MG63 (cell line): ENCODE data around the gene TUBGCP6. TPM values are rescaled to one million over a fixed set of nuclear protein-coding genes. Genes with fewer than 3 reads are reported as not detected.
A peak's percentile ranks its signal among the peaks of the same experiment; 100 is the strongest.

Experiments
- DNase-seq: peaks from one replicate; pipeline ENCODE4 v3.0.0-alpha.2; 2020
- H3K27me3 ChIP-seq: fragments of 250-450 bp; sonication (Bioruptor Pico); 2 replicates; pipeline ENCODE4 v1.5.1; 2020; ENCODE audit warnings: mild to moderate bottlenecking, moderate library complexity
- H3K36me3 ChIP-seq: fragments of 250-450 bp; sonication (Bioruptor Pico); 2 replicates; pipeline ENCODE4 v1.5.1; 2020; ENCODE audit warnings: mild to moderate bottlenecking, moderate library complexity
- H3K4me3 ChIP-seq: fragments of 250-450 bp; sonication (Bioruptor Pico); 2 replicates; pipeline ENCODE4 v1.5.1; 2020; ENCODE audit warnings: mild to moderate bottlenecking, moderate library complexity
- H3K9me3 ChIP-seq: fragments of 250-450 bp; sonication (Bioruptor Pico); 2 replicates; pipeline ENCODE4 v1.5.1; 2020; ENCODE audit warnings: mild to moderate bottlenecking, moderate library complexity
- total RNA-seq: library from RNA; depleted of rRNA; stranded (reverse); fragments of >200 nt; shearing (Covaris generic); gene quantifications from 2 replicates; pipeline ENCODE4 v1.2.3, GENCODE V29; 2014; ENCODE audit warnings: low replicate concordance

Gene TUBGCP6
- total RNA-seq, 1 experiment from 2014 or later: 11.8 TPM

GRCh38 chr22:50178871-50179869, 65.7 kb downstream of the TUBGCP6 start:
- no peaks in the 10 kb centered on the region for H3K36me3 ChIP-seq
- no peak for DNase-seq
- H3K9me3 ChIP-seq: no peaks in the 10 kb centered on the region
- H3K27me3 ChIP-seq: no peaks in the 10 kb centered on the region
- H3K4me3 ChIP-seq: no peak overlapping the region

DNA sequence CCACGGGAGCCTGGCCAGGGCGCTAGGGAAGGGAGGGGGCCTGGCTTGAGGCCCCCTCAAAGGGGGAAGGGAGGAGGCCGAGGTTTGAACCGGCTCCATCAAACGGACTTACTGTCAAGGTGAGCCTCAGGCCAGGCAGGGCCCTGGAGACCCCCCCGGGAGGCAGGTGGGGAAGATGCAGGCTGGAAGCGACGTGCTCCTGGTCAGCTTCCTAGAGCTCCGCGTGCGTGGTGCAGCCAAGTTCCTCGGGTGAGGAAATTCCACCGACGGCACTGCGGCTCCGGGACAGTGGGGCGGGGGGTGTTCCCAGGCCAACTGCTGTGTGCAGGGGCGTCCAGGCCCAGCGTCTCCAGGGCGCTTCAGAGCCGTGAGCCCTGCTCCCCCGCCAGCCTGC, 66.4 kb downstream of the TUBGCP6 start:
- no peak for DNase-seq
- Histone ChIP-seq H3K4me3 (no peak overlapping the region), H3K27me3 (no peaks in the 10 kb centered on the region), H3K9me3 (no peaks in the 10 kb centered on the region), H3K36me3 (no peaks in the 10 kb centered on the region)

- DNase-seq: no peak
- H3K36me3 ChIP-seq: no peaks in the 10 kb centered on the region
- H3K4me3 ChIP-seq: no peak overlapping the region
- no peaks in the 10 kb centered on the region for H3K9me3 ChIP-seq
- no peaks in the 10 kb centered on the region for H3K27me3 ChIP-seq
Observed at GRCh38 chr22:50177537-50178470, 67.0 kb downstream of the TUBGCP6 start.

DNA sequence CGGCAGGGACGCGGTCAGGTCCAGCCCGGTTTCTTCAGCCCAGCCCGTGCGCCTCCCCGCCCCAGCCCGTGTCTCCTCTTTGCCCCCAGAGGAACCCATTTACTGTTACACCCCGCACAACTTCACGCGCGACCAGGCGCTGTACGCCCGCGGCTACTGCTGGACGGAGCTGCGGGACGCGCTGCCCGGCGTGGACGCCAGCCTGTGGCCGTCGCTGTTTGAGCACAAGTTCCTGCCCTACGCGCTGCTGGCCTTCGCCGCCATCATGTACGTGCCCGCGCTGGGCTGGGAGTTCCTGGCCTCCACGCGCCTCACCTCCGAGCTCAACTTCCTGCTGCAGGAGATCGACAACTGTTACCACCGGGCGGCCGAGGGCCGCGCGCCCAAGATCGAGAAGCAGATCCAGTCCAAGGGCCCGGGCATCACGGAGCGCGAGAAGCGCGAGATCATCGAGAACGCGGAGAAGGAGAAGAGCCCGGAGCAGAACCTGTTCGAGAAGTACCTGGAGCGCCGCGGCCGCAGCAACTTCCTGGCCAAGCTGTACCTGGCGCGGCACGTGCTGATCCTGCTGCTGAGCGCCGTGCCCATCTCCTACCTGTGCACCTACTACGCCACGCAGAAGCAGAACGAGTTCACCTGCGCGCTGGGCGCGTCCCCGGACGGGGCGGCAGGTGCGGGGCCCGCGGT, 67.8 kb downstream of the TUBGCP6 start:
- DNase-seq: no peak
- no peaks in the 10 kb centered on the region for H3K27me3 ChIP-seq
- H3K4me3 ChIP-seq: no peak overlapping the region
- no peaks in the 10 kb centered on the region for H3K36me3 ChIP-seq
- H3K9me3 ChIP-seq: no peaks in the 10 kb centered on the region

DNA sequence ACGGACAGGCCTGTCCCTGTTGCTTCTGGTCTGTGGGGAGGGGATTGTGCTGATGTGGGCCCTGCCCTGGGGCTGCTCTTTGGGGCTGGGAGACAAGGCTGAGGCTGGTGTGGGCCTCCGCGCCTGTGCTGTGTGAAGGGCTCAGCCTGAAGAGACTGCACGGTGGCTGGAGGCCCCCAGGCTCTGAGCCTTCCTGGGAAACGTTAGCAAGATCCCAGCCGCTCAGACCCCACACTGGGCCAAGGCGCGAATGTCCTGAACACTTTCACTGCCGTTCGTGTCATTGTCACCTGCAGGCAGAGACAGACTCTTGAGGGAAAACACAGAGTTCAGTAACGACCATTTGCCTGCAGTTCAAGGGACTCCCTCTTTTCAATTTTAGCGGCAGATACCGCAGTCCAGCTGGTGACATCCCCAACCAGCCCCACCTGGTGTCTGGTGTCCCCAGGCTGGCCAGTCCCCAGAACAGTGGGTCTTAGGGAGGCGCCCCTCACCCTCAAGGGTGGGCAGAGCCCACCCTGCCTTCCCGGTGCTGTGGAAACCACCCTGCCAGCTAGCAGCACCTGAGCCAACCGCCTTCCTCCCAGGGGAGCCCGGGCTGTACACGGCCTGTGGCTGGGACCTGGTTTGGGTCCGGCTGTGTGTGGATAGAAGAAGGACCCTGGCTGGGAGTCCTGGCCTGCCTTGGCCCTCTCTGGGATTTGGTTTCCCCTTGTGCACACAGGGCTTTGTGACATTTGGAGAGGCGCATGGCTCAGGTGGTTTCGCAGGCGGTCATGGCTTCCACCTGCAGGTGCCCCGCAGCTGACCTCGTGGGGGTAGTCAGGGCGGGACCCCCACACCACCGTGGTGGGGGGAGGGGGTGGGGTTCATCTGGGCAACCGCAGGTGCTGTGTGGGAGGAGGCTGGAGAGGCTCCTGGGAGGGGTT, 68.6 kb downstream of the TUBGCP6 start:
- H3K27me3 ChIP-seq: no peaks in the 10 kb centered on the region
- no peak overlapping the region for H3K4me3 ChIP-seq
- no peaks in the 10 kb centered on the region for H3K36me3 ChIP-seq
- DNase-seq: no peak
- H3K9me3 ChIP-seq: no peaks in the 10 kb centered on the region

- Histone ChIP-seq H3K36me3 (no peaks in the 10 kb centered on the region), H3K4me3 (no peak overlapping the region), H3K9me3 (no peaks in the 10 kb centered on the region), H3K27me3 (no peaks in the 10 kb centered on the region)
- no peak for DNase-seq
Observed at GRCh38 chr22:50175191-50175461, 69.7 kb downstream of the TUBGCP6 start.

GRCh38 chr22:50174382-50175190, 70.2 kb downstream of the TUBGCP6 start:
- no peaks in the 10 kb centered on the region for H3K27me3 ChIP-seq
- no peaks in the 10 kb centered on the region for H3K36me3 ChIP-seq
- H3K4me3 ChIP-seq: no peak overlapping the region
- no peak for DNase-seq
- H3K9me3 ChIP-seq: no peaks in the 10 kb centered on the region

- Histone ChIP-seq H3K4me3 (no peak overlapping the region), H3K9me3 (no peaks in the 10 kb centered on the region), H3K27me3 (peaks cover under 1% of the 10 kb centered on the region; the same call in 1 of the 2 replicates), H3K36me3 (no peaks in the 10 kb centered on the region)
- DNase-seq: no peak
Observed at GRCh38 chr22:50173983-50174355, 70.9 kb downstream of the TUBGCP6 start.

DNA sequence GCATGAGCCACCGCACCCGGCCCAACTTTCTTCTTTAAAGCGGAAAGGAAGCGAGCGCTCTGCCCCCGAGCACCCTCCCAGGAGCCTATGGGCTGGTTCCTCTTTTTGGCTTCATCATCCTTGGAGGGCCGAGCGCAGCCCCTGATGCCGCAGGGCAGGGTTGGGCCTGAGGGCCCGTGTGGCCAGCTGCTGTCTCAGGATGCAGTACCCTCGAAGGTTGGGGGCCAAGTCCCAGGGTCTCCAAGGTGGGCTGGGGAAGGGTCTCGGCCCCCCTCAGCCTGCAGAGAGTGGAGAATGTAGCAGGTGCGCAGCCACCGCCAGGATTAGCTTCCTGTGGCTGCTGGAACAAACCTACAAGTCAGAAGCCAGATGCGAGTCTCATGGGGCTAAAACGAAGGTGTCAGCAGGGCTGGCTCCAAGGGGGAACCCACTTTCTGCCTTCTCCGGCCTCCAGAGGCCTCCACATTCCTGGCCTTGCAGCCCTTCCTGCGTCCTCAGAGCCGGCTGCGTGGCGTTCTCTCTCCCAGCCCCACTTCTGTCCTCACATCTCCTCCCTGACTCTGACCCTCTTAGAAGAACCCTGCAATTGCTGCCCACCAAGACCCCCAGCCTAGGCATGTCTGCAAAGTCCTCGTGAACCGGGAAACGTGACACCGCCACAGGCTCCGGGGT, 71.4 kb downstream of the TUBGCP6 start:
- no peaks in the 10 kb centered on the region for H3K9me3 ChIP-seq
- H3K27me3 ChIP-seq: peaks cover 2% of the 10 kb centered on the region; the same call in 1 of the 2 replicates
- H3K36me3 ChIP-seq: no peaks in the 10 kb centered on the region
- no peak for DNase-seq
- no peak overlapping the region for H3K4me3 ChIP-seq

DNA sequence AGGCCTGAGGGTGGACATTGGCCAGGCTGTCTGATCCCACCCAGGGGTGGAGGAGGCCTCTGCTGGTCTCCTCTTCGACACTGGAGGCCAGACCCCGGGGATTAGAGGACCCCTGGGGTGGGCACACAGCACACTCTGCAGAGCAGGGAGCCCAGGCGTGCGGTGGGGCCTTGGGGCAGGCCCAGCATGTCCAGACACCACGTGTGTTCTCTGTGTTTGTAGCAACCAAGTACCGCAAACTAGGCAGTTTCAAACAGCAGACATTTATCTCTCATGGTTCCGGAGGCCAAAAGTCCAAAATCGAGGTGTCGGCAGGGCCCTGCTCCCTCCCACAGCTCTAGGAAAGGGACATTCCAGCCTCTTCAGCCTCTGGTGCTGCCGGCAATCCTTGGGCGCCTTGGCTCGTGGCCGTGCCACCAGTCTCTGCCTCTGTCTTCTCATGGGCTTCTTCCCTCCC, 72.8 kb downstream of the TUBGCP6 start:
- DNase-seq: no peak
- H3K27me3 ChIP-seq: peaks cover 2% of the 10 kb centered on the region; the same call in 1 of the 2 replicates
- H3K36me3 ChIP-seq: no peaks in the 10 kb centered on the region
- H3K4me3 ChIP-seq: no peak overlapping the region
- no peaks in the 10 kb centered on the region for H3K9me3 ChIP-seq

GRCh38 chr22:50171319-50171964, 73.4 kb downstream of the TUBGCP6 start:
- Histone ChIP-seq H3K36me3 (no peaks in the 10 kb centered on the region), H3K9me3 (no peaks in the 10 kb centered on the region), H3K27me3 (peaks cover 2% of the 10 kb centered on the region; the same call in 1 of the 2 replicates), H3K4me3 (no peak overlapping the region)
- no peak for DNase-seq

GRCh38 chr22:50170453-50171318, 74.1 kb downstream of the TUBGCP6 start, which contains the start of gene PANX2:
PANX2 (plus strand) TSS chr22:50170731; CDS start chr22:50170731, 0 bp downstream.
- Histone ChIP-seq H3K4me3 (peak within 1 kb of the TSS; percentile 29; the same call in 1 of the 2 replicates), H3K36me3 (no peaks in the 10 kb centered on the region), H3K9me3 (no peaks in the 10 kb centered on the region), H3K27me3 (peaks cover 2% of the 10 kb centered on the region; the same call in 1 of the 2 replicates)
- DNase-seq: no peak

GRCh38 chr22:50169774-50170341, 75.0 kb downstream of the TUBGCP6 start:
- Histone ChIP-seq H3K36me3 (no peaks in the 10 kb centered on the region), H3K4me3 (peak overlapping the region; percentile 29; the same call in 1 of the 2 replicates), H3K9me3 (no peaks in the 10 kb centered on the region), H3K27me3 (peaks cover 2% of the 10 kb centered on the region; the same call in 1 of the 2 replicates)
- no peak for DNase-seq
